GM18498 (cell line): Measurements from ENCODE around the gene CWH43.
"Not testable (repeated sequence)": the region's sequence is repeated elsewhere in the genome, so short reads cannot be mapped to it uniquely, and the experiment has no call there.

Experiments used
- ATAC-seq: cut with Tn5 transposase; IDR thresholded peaks from one replicate; pipeline ENCODE4 v1.9.1; 2021; ENCODE audit warnings: mild to moderate bottlenecking, moderate library complexity; ENCODE audit not compliant: unreplicated experiment

The CWH43 gene

DNA sequence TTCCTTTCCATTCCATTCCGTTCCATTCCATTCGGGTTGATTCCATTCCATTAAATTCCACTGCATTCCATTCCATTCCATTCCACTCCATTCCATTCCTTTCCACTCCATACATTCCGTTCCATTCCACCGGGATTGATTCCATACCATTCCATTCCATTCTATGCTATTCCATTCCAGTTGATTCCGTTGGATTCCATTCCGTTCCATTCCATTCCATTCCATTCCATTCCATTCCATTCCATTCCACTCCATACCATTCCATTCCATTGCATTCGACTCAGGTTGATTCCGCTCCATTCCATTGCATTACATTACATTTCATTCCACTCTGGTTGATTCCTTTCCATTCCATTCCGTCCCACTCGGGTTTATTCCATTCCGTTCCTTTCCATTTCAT is 110.1 kb downstream of the CWH43 start:
- not testable (repeated sequence) for ATAC-seq

- peak; percentile 49 for ATAC-seq
These were observed 110.6 kb downstream of the CWH43 start for GRCh38 chr4:49096627-49097026.

GRCh38 chr4:49097071-49097470 is 111.0 kb downstream of the CWH43 start:
- peak; percentile 35 for ATAC-seq

DNA sequence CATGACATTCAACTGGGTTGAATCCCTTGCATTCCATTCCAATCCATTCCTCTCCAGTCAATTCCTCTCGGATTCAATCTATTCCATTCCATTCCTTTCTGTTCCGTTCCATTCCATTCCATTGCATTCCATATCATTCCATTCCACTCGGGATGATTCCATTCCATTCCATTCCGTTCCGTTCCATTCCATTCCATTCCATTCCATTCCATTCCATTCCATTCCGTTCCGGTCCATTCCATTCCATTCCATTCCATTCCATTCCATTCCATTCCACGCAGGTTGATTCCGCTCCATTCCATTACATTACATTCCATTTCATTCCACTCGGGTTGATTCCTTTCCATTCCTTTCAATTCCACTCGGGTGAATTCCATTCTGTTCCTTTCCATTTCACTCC is 111.4 kb downstream of the CWH43 start:
- not testable (repeated sequence) for ATAC-seq

- not testable (repeated sequence) for ATAC-seq
These were observed 112.1 kb downstream of the CWH43 start for GRCh38 chr4:49098034-49098759.

GRCh38 chr4:49099831-49100444 is 113.9 kb downstream of the CWH43 start:
- not testable (repeated sequence) for ATAC-seq

GRCh38 chr4:49102344-49102898 is 116.3 kb downstream of the CWH43 start:
- ATAC-seq = peak; percentile 37

- peak; percentile 27 for ATAC-seq
These were observed 117.5 kb downstream of the CWH43 start for GRCh38 chr4:49103436-49104136.

DNA sequence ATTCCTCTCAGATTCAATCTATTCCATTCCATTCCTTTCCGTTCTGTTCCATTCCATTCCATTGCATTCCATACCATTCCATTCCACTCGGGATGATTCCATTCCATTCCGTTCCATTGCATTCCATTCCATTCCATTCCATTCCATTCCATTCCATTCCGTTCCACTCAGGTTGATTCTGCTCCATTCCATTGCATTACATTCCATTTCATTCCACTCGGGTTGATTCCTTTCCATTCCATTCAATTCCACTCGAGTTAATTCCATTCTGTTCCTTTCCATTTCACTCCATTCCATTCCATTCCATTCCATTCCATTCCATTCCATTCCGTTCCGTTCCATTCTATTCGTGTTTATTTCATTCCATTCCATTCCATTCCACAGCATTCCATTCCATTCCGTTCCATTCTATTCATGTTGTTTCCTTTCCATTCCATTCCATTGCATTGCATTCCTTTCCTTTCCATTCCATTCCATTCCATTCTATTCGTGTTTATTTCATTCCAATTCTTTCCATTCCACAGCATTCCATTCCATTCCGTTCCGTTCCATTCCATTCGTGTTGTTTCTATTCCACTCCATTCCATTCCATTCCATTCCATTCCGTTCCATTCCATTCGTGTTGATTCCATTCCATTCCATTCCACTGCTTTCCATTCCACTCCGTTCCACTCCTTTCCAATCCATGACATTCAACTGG is 118.3 kb downstream of the CWH43 start:
- ATAC-seq = not testable (repeated sequence)

DNA sequence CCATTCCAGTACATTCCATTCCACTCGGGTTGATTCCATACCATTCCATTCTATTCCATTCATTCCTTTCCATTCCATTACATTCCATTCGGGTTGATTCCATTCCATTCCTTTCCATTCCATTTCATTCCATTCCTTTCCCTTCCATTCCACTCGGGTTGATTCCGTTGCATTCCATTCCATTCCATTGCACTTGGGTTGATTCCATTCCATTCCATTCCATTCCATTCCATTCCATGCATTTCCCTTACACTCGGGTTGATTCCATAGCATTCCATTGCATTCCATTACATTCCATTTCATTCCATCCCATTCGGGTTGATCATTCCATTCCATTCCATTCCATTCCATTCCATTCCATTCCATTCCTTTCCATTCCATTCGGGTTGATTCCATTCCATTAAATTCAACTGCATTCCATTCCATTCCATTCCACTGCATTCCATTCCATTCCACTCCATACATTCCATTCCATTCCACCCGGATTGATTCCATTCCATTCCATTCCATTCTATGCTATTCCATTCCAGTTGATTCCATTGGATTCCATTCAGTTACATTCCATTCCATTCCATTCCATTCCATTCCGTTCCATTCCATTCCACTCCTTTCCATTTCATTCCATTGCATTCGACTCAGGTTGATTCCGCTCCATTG is 119.3 kb downstream of the CWH43 start:
- not testable (repeated sequence) for ATAC-seq

DNA sequence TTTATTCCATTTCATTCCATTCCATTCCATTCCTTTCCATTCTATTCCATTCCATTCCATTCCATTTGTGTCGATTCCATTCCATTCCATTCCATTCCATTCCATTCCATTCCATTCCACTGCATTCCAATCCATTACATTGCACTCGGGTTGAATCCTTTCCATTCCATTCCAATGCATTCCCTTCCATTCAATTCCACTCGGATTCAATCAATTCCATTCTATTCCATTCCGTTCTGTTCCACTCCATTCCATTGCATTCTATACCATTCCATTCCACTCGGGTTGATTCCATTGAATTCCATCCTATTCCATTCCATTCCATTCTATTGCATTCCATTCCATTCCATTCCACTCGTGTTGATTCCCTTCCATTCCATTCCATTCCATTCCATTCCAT is 121.2 kb downstream of the CWH43 start:
- not testable (repeated sequence) for ATAC-seq

DNA sequence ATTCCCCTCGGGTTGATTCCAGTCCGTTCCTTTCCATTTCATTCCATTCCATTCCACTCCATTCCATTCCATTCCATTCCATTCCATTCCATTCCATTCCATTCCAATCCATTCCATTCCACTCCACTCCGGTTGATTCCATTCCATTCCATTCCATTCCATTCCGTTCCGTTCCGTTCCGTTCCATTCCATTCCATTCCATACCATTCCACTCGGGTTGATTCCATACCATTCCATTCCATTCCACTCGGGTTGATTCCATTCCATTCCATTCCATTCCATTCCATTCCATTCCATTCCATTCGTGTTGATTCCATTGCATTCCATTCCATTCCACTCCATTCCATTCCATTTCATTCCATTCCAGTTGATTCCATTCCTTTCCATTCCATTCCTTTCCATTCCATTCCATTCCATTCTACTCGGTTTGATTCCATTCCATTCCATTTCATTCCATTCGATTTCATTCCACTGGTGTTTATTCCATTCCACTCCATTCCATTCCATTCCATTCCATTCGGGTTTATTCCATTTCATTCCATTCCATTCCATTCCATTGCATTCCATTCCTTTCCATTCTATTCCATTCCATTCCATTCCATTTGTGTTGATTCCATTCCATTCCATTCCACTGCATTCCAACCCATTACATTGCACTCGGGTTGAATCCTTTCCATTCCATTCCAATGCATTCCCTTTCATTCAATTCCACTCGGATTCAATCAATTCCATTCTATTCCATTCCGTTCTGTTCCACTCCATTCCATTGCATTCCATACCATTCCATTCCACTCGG is 122.3 kb downstream of the CWH43 start:
- peak; percentile 42 for ATAC-seq

DNA sequence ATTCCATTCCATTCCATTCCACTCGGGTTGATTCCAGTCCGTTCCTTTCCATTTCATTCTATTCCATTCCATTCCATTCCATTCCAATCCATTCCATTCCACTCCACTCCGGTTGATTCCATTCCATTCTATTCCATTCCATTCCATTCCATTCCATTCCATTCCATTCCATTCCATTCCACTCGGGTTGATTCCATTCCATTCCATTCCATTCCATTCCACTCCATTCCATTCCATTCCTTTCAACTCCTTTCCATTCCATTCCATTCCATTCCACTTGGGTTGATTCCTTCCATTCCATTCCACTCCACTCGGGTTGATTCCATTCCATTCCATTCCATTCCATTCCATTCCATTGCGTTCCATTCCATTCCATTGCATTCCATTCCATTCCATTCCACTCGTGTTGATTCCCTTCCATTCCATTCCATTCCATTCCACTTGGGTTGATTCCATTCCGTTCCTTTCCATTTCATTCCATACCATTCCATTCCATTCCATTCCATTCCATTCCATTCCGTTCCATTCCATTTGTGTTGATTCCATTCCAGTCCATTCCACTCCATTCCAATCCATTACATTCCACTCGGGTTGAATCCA is 123.6 kb downstream of the CWH43 start:
- ATAC-seq = peak; percentile 47

GRCh38 chr4:49110579-49110978 is 124.5 kb downstream of the CWH43 start:
- ATAC-seq = peak; percentile 62
